IPS-18a (cell line): Measurements from ENCODE around the gene SDS.

Experiments
- H3K27ac ChIP-seq: one replicate; pipeline ENCODE4 v1.5.1; 2013; ENCODE audit warnings: low read length
- H3K27me3 ChIP-seq: one replicate; pipeline ENCODE4 v1.6.1; 2013; ENCODE audit warnings: mild to moderate bottlenecking, low read length; ENCODE audit not compliant: control insufficient read depth, insufficient read depth
- H3K36me3 ChIP-seq: one replicate; pipeline ENCODE4 v1.6.1; 2013; ENCODE audit warnings: low read depth, low read length; ENCODE audit not compliant: control insufficient read depth
- H3K4me1 ChIP-seq: one replicate; pipeline ENCODE4 v1.6.1; 2013; ENCODE audit warnings: low read depth, low read length; ENCODE audit not compliant: control insufficient read depth
- H3K4me3 ChIP-seq: one replicate; pipeline ENCODE4 v1.5.1; 2013; ENCODE audit warnings: low read length
- H3K9ac ChIP-seq: one replicate; pipeline ENCODE4 v1.6.1; 2013; ENCODE audit warnings: mild to moderate bottlenecking, low read length, moderate library complexity
- H3K9me3 ChIP-seq: one replicate; pipeline ENCODE4 v1.6.1; 2013; ENCODE audit warnings: low read depth, low read length; ENCODE audit not compliant: control insufficient read depth

Gene SDS

GRCh38 chr12:113395119-113395518 is 8.6 kb downstream of the SDS start:
- no peaks in the 10 kb centered on the region for H3K36me3 ChIP-seq
- H3K27ac ChIP-seq: no peak overlapping the region
- no peak overlapping the region for H3K4me3 ChIP-seq
- no peaks in the 10 kb centered on the region for H3K9me3 ChIP-seq
- no peak overlapping the region for H3K9ac ChIP-seq
- peaks cover 3% of the 10 kb centered on the region for H3K4me1 ChIP-seq
- no peaks in the 10 kb centered on the region for H3K27me3 ChIP-seq

DNA sequence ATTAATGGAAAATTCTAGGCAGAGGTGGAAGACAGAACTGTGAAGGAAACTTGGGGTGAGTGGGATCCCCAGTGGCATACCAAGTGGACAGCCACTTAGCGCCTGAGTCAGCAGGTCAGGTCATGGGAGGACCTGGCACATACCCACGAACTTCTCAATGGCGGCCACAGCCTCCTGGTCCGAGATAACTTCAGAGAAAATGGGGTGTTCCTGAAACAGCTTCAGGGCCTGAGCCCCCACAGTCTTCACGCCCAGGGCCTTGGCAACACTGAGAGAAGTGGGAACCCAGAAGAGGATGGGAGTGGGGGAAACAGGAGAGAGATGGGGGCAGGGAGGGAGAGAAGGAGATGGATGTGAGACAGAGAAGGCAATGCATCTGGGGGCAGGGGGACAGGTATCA is 9.9 kb downstream of the SDS start:
- H3K4me3 ChIP-seq: no peak overlapping the region
- H3K27me3 ChIP-seq: no peaks in the 10 kb centered on the region
- H3K4me1 ChIP-seq: peaks cover 3% of the 10 kb centered on the region
- H3K36me3 ChIP-seq: peaks cover 4% of the 10 kb centered on the region
- no peak overlapping the region for H3K27ac ChIP-seq
- H3K9ac ChIP-seq: no peak overlapping the region
- H3K9me3 ChIP-seq: no peaks in the 10 kb centered on the region

DNA sequence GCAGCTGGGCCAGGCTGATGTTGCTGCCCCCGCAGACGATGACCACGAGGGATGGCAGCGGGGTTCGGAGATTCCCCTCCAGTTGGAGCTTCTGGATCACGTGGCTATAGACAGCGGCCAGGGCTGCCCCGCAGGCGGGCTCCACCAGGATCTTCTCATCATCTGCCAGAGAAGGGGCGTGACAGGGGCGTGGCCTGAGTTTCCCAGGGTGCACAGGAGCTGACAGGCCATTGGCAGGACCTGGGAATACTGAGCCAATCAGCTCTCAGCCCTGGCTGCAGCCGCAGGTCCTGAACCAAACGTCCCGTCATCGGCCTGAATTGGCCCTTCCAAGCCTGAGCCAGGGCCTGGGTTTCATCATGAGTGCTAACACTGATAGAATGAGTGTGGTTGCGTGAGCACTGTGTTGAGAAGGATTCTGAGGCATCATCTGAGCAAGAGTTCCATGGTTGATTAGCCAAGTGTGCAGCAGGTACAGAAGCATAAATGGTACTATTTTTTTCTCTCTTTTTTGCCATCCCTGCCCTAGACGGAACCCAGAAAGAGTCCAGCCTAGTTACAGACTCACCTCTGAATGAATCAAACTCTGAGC is 10.6 kb downstream of the SDS start:
- H3K9ac ChIP-seq: no peak overlapping the region
- no peaks in the 10 kb centered on the region for H3K9me3 ChIP-seq
- H3K4me3 ChIP-seq: no peak overlapping the region
- H3K4me1 ChIP-seq: peaks cover 3% of the 10 kb centered on the region
- H3K36me3 ChIP-seq: peaks cover 4% of the 10 kb centered on the region
- no peak overlapping the region for H3K27ac ChIP-seq
- no peaks in the 10 kb centered on the region for H3K27me3 ChIP-seq

GRCh38 chr12:113392520-113392919 is 11.2 kb downstream of the SDS start:
- Histone ChIP-seq H3K36me3 (peaks cover 4% of the 10 kb centered on the region), H3K4me3 (no peak overlapping the region)

GRCh38 chr12:113391650-113392337 is 11.9 kb downstream of the SDS start:
- no peak overlapping the region for H3K9ac ChIP-seq
- peaks cover 11% of the 10 kb centered on the region for H3K36me3 ChIP-seq
- no peak overlapping the region for H3K27ac ChIP-seq
- H3K9me3 ChIP-seq: no peaks in the 10 kb centered on the region
- H3K4me1 ChIP-seq: peaks cover 3% of the 10 kb centered on the region
- no peak overlapping the region for H3K4me3 ChIP-seq
- no peaks in the 10 kb centered on the region for H3K27me3 ChIP-seq

More at GRCh38 chr12:113392520-113392919, 11.2 kb downstream of the SDS start:
- Histone ChIP-seq H3K4me1 (peaks cover 3% of the 10 kb centered on the region), H3K27ac (no peak overlapping the region), H3K27me3 (no peaks in the 10 kb centered on the region), H3K9ac (no peak overlapping the region), H3K9me3 (no peaks in the 10 kb centered on the region)

- Histone ChIP-seq H3K9me3 (no peaks in the 10 kb centered on the region), H3K27me3 (no peaks in the 10 kb centered on the region), H3K4me3 (no peak overlapping the region), H3K27ac (no peak overlapping the region), H3K36me3 (peaks cover 12% of the 10 kb centered on the region), H3K4me1 (peaks cover 3% of the 10 kb centered on the region), H3K9ac (no peak overlapping the region)
These were observed 12.5 kb downstream of the SDS start for GRCh38 chr12:113391145-113391544.

DNA sequence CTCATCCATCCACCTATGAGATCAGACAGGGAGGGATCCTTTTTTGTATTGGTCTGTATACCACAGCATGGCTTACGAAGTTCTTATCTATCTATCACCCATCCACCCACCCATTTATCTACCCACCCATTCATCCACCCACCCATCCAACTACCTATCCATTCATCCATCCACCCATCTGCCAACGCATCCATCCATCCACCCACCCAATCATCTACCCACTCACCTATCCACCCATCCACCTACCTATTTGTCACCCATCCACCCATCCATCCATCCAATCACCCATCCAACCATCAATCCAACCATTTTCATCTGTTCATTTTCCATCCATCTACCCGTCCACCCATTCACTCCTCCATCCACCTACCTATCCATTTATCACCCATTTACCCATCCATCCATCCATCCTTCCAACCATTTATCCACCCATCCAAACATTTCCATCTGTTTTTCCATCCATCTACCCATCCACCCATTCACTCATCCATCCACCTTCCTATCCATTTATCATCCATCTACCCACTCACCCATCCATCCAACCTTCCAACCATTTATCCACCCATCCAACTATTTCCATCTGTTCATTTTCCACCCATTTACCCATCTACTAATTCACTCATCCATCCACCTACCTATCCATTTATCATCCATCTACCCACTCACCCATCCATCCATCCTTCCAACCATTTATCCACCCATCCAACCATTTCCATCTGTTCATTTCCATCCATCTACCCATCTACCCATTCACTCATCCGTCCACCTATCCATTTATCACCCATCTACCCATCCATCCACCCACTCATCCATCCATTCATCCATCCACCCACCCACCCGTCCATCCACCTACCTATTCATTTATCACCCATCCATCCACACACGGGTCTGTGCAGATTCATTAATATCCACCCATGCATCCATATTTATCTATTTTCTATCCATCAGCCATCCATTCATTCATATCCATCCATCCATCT is 13.3 kb downstream of the SDS start:
- Histone ChIP-seq H3K9me3 (no peaks in the 10 kb centered on the region), H3K4me1 (peaks cover 3% of the 10 kb centered on the region), H3K4me3 (no peak overlapping the region), H3K36me3 (peaks cover 14% of the 10 kb centered on the region), H3K9ac (no peak overlapping the region), H3K27me3 (no peaks in the 10 kb centered on the region), H3K27ac (no peak overlapping the region)

DNA sequence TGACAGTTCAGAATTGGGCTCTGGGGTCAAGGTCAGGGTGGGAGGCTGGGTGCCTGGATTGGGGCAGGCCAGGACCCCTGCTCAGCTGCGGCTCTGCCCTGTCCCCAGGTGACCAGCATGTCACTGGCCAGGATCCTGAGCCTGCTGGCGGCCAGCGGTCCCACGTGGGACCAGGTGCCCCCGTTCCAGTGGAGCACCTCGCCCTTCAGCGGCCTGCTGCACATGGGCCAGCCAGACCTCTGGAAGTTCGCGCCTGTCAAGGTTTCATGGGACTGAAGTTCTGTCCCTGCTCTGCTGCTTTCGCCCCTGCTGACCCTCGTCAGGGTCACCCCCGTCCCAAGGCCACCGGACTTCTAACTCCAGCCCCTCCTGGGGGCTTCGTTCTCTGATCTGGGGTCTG is 15.3 kb downstream of the SDS start:
- H3K36me3 ChIP-seq: peaks cover 15% of the 10 kb centered on the region

GRCh38 chr12:113387631-113388030 is 16.1 kb downstream of the SDS start:
- peaks cover 15% of the 10 kb centered on the region for H3K36me3 ChIP-seq
- H3K27ac ChIP-seq: no peak overlapping the region
- H3K9ac ChIP-seq: no peak overlapping the region
- no peak overlapping the region for H3K4me3 ChIP-seq
- H3K27me3 ChIP-seq: no peaks in the 10 kb centered on the region
- H3K4me1 ChIP-seq: no peaks in the 10 kb centered on the region
- no peaks in the 10 kb centered on the region for H3K9me3 ChIP-seq

More for the DNA sequence above, 15.3 kb downstream of the SDS start:
- Histone ChIP-seq H3K9ac (no peak overlapping the region), H3K27ac (no peak overlapping the region), H3K9me3 (no peaks in the 10 kb centered on the region), H3K27me3 (no peaks in the 10 kb centered on the region), H3K4me1 (peaks cover 2% of the 10 kb centered on the region), H3K4me3 (no peak overlapping the region)

- no peak overlapping the region for H3K27ac ChIP-seq
- no peak overlapping the region for H3K4me3 ChIP-seq
- H3K4me1 ChIP-seq: no peaks in the 10 kb centered on the region
- no peaks in the 10 kb centered on the region for H3K9me3 ChIP-seq
- H3K9ac ChIP-seq: no peak overlapping the region
- peaks cover 15% of the 10 kb centered on the region for H3K36me3 ChIP-seq
- no peaks in the 10 kb centered on the region for H3K27me3 ChIP-seq
These were observed 16.7 kb downstream of the SDS start for GRCh38 chr12:113386866-113387566.

DNA sequence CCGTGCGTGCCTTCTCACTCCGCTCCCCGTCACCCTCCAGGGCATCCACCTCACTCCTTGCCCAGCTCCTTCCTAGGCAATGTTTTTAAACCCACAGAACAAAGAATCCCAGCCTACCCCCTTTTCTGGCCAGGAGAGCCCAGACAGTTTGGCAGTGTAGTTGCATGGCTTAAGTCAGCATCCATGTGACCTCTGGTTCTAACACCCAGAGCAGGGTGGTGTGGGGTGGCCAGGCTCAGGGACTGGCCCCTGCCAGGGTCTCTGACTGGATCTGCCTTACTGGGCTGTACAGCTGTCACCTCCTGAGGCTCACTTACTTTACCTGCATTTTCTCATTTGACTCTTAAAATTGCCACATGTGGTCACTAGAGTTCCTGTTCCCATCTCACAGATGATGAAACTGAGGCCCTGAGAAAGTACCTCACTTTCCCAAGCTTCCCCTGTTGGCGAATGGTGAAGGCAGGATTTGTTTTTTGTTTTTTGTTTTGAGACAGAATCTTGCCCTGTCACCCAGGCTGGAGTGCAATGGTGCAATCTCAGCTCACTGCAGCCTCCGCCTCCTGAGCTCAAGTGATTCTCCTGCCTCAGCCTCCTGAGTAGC is 18.3 kb downstream of the SDS start:
- no peak overlapping the region for H3K4me3 ChIP-seq
- no peaks in the 10 kb centered on the region for H3K9me3 ChIP-seq
- H3K9ac ChIP-seq: no peak overlapping the region
- no peaks in the 10 kb centered on the region for H3K27me3 ChIP-seq
- H3K36me3 ChIP-seq: peaks cover 19% of the 10 kb centered on the region
- no peaks in the 10 kb centered on the region for H3K4me1 ChIP-seq
- H3K27ac ChIP-seq: no peak overlapping the region
